Chondrocyte (in vitro differentiated cells): ENCODE results near the gene CABLES1. TPM values are rescaled to one million over a fixed set of nuclear protein-coding genes. Genes with fewer than 3 reads are reported as not detected.

ENCODE experiments used
- DNase-seq: peaks from one replicate; pipeline ENCODE4 v3.0.0; 2021; ENCODE audit warnings: mixed read lengths, low spot score
- H3K27ac Mint-ChIP-seq: one replicate; pipeline ENCODE4 v1.8.0; 2021; ENCODE audit warnings: mild to moderate bottlenecking, moderate library complexity, mixed read lengths; ENCODE audit not compliant: unreplicated experiment
- H3K27me3 Mint-ChIP-seq: 2 replicates; pipeline ENCODE4 v1.8.0; 2021; ENCODE audit warnings: low read depth, mixed read lengths
- H3K36me3 Mint-ChIP-seq: 2 replicates; pipeline ENCODE4 v1.8.0; 2021; ENCODE audit warnings: low read depth, mixed read lengths
- H3K4me1 Mint-ChIP-seq: 2 replicates; pipeline ENCODE4 v1.8.0; 2021; ENCODE audit warnings: low read depth, mild to moderate bottlenecking, mixed read lengths
- H3K4me3 Mint-ChIP-seq: one replicate; pipeline ENCODE4 v1.8.0; 2021; ENCODE audit warnings: mild to moderate bottlenecking, moderate library complexity, mixed read lengths; ENCODE audit not compliant: unreplicated experiment
- H3K9me3 Mint-ChIP-seq: 2 replicates; pipeline ENCODE4 v1.8.0; 2021; ENCODE audit warnings: low read depth, mixed read lengths
- CTCF ChIP-seq: fragments of 200-600 bp; sonication (generic); IDR thresholded peaks from 2 replicates; pipeline ENCODE4 v1.5.0; 2021; ENCODE audit warnings: antibody characterized with exemption, mild to moderate bottlenecking, moderate library complexity
- total RNA-seq: library from RNA; stranded (reverse); gene quantifications from 3 replicates; pipeline ENCODE4 v1.2.1, GENCODE V29; 2021

CABLES1 gene
- total RNA-seq, 1 donor from 2014 or later = 29.3 TPM

- Mint-ChIP-seq H3K4me3 (no peak overlapping the region), H3K4me1 (peaks cover 54% of the 10 kb centered on the region), H3K36me3 (peaks cover 15% of the 10 kb centered on the region), H3K27ac (no peak overlapping the region), H3K9me3 (no peaks in the 10 kb centered on the region), H3K27me3 (no peaks in the 10 kb centered on the region)
- no peak for TF ChIP-seq CTCF
- no peak for DNase-seq
Observed at GRCh38 chr18:23235336-23235735, 100.1 kb downstream of the CABLES1 start.

GRCh38 chr18:23235860-23236259, 100.6 kb downstream of the CABLES1 start:
- H3K4me1 Mint-ChIP-seq = peaks cover 51% of the 10 kb centered on the region
- H3K36me3 Mint-ChIP-seq = peaks cover 15% of the 10 kb centered on the region
- TF ChIP-seq CTCF = no peak
- H3K9me3 Mint-ChIP-seq = no peaks in the 10 kb centered on the region
- DNase-seq = no peak
- H3K27me3 Mint-ChIP-seq = no peaks in the 10 kb centered on the region
- H3K27ac Mint-ChIP-seq = no peak overlapping the region
- H3K4me3 Mint-ChIP-seq = no peak overlapping the region

GRCh38 chr18:23236876-23237468, 101.7 kb downstream of the CABLES1 start:
- H3K4me3 Mint-ChIP-seq = no peak overlapping the region
- peak overlapping the region; percentile 80 for H3K27ac Mint-ChIP-seq
- DNase-seq = no peak
- H3K27me3 Mint-ChIP-seq = no peaks in the 10 kb centered on the region
- no peak for TF ChIP-seq CTCF
- peaks cover 40% of the 10 kb centered on the region for H3K4me1 Mint-ChIP-seq
- H3K36me3 Mint-ChIP-seq = peaks cover 15% of the 10 kb centered on the region
- no peaks in the 10 kb centered on the region for H3K9me3 Mint-ChIP-seq

- peaks cover 36% of the 10 kb centered on the region for H3K4me1 Mint-ChIP-seq
- H3K27ac Mint-ChIP-seq = peak overlapping the region; percentile 80
- DNase-seq = no peak
- peak overlapping the region; percentile 61 for H3K4me3 Mint-ChIP-seq
- H3K36me3 Mint-ChIP-seq = peaks cover 13% of the 10 kb centered on the region
- peak; percentile 67 for TF ChIP-seq CTCF
- H3K9me3 Mint-ChIP-seq = no peaks in the 10 kb centered on the region
- H3K27me3 Mint-ChIP-seq = no peaks in the 10 kb centered on the region
Observed at GRCh38 chr18:23237524-23238151, 102.4 kb downstream of the CABLES1 start.

GRCh38 chr18:23238152-23238531, 102.9 kb downstream of the CABLES1 start:
- no peak for TF ChIP-seq CTCF
- no peaks in the 10 kb centered on the region for H3K9me3 Mint-ChIP-seq
- peak overlapping the region; percentile 80 for H3K27ac Mint-ChIP-seq
- no peak for DNase-seq
- H3K27me3 Mint-ChIP-seq = no peaks in the 10 kb centered on the region
- no peak overlapping the region for H3K4me3 Mint-ChIP-seq
- H3K4me1 Mint-ChIP-seq = peaks cover 36% of the 10 kb centered on the region
- peaks cover 13% of the 10 kb centered on the region for H3K36me3 Mint-ChIP-seq
